K562 (cell line): ENCODE data around the gene MINDY4. TPM values are rescaled to one million over a fixed set of nuclear protein-coding genes. Genes with fewer than 3 reads are reported as not detected.

Source experiments
- ATAC-seq: fragments of 200-7000 bp; cut with Tn5 transposase; 3 replicates; pipeline ENCODE4 v1.9.1; 2020; ENCODE audit warnings: moderate library complexity
- BruUV-seq: library from RNA; stranded (reverse); fragments of 400-500 nt; replicated peaks from 2 replicates; lab custom pipeline; 2021; lab: Mats Ljungman, UMichigan
- CTCF ChIA-PET: fragments of 300-600 bp; formaldehyde crosslinking; extraction: SDS; loops from one replicate; lab custom pipeline; 2021; ENCODE audit warnings: low intra/inter-chr PET ratio; lab: Yijun Ruan, JAX
- POLR2A ChIA-PET: fragments of 300-600, 350-650 bp; sonication (Branson Sonifier 250); formaldehyde crosslinking; extraction: SDS; loops from one replicate; lab custom pipeline; 2021; ENCODE audit warnings: antibody characterized with exemption, inconsistent platforms; lab: Yijun Ruan, JAX
- DNase-seq, 4 experiments: peaks; one replicate each; pipeline versions ENCODE4 v3.0.0 to v3.0.0-alpha.2; 2011 to 2018; ENCODE audit warnings: low spot score in 3 of 4, mixed read lengths in 3 of 4; ENCODE audit errors: extremely low read depth in 1 of 4
- FAIRE-seq: peaks from 2 replicates; lab custom pipeline; 2011; peaks lifted over from hg19 to GRCh38; lab: Jason Lieb, UNC
- H2AFZ ChIP-seq: 2 replicates; pipeline ENCODE4 v1.6.0; 2011; ENCODE audit warnings: low read depth, low read length, control low read depth, inconsistent platforms
- H3K27ac ChIP-seq: fragments of 200-600 bp; 3 replicates; pipeline ENCODE4 v1.8.0; 2011; ENCODE audit warnings: low read depth, mild to moderate bottlenecking, control low read depth, inconsistent platforms, low read length, moderate library complexity, mixed read lengths; ENCODE audit errors: extremely low read depth
- H3K27me3 ChIP-seq, 2 experiments: fragments of 300-600 bp in 1 of 2; 2 replicates in 1 of 2; 3 replicates in 1 of 2; pipeline versions ENCODE4 v1.6.0 to v1.8.0; 2011; ENCODE audit warnings: inconsistent platforms in 2 of 2, low read length in 2 of 2, mild to moderate bottlenecking in 1 of 2, mixed read lengths in 1 of 2, moderate library complexity in 1 of 2; ENCODE audit not compliant: control insufficient read depth in 2 of 2, insufficient read depth in 2 of 2
- H3K36me3 ChIP-seq: fragments of 300-600 bp; 3 replicates; pipeline ENCODE4 v1.8.0; 2011; ENCODE audit warnings: mild to moderate bottlenecking, low read length, inconsistent platforms; ENCODE audit not compliant: control insufficient read depth, insufficient read depth
- H3K4me1 ChIP-seq, 2 experiments: fragments of 200-600 bp in 1 of 2; replicated peaks in 1 of 2; 2 replicates in 1 of 2; 3 replicates in 1 of 2; pipeline versions ENCODE4 v1.5.1 to v1.8.0; 2011; ENCODE audit warnings: inconsistent platforms in 2 of 2, low read length in 2 of 2, mild to moderate bottlenecking in 1 of 2, mixed read lengths in 1 of 2, moderate library complexity in 1 of 2; ENCODE audit not compliant: control insufficient read depth in 2 of 2, insufficient read depth in 2 of 2
- H3K4me2 ChIP-seq: 2 replicates; pipeline ENCODE4 v1.6.1; 2011; ENCODE audit warnings: low read length, control low read depth, inconsistent platforms, mixed read lengths; ENCODE audit not compliant: insufficient read depth
- H3K4me3 ChIP-seq: fragments of 200-600 bp; sonication (generic), shearing (Covaris generic); 2 replicates; pipeline ENCODE4 v1.5.1; 2016; ENCODE audit warnings: control low read depth, inconsistent platforms
- H3K79me2 ChIP-seq: fragments of 200-600 bp; 3 replicates; pipeline ENCODE4 v1.8.0; 2011; ENCODE audit warnings: low read length, inconsistent platforms; ENCODE audit not compliant: control insufficient read depth, insufficient read depth
- H3K9ac ChIP-seq, 2 experiments: 2 replicates each; pipeline versions ENCODE4 v1.6.0 to v1.6.1; 2011; ENCODE audit warnings: low read depth in 2 of 2, low read length in 2 of 2, control low read depth in 1 of 2, inconsistent platforms in 1 of 2, mild to moderate bottlenecking in 1 of 2, mixed read lengths in 1 of 2; ENCODE audit not compliant: insufficient read depth in 1 of 2
- H3K9me1 ChIP-seq: one replicate; pipeline ENCODE4 v1.6.0; 2011; ENCODE audit warnings: inconsistent platforms, mild to moderate bottlenecking, low read length, moderate library complexity; ENCODE audit not compliant: control insufficient read depth, insufficient read depth
- H3K9me3 ChIP-seq: replicated peaks from 2 replicates; pipeline ENCODE4 v1.5.1; 2011; ENCODE audit warnings: low read depth, low read length, inconsistent platforms; ENCODE audit not compliant: control insufficient read depth, insufficient read depth
- H4K20me1 ChIP-seq: replicated peaks from 2 replicates; pipeline ENCODE4 v1.6.1; 2011; ENCODE audit warnings: low read length, inconsistent platforms, mixed read lengths; ENCODE audit not compliant: control insufficient read depth, insufficient read depth
- BCL6 ChIP-seq: fragments of 250-450 bp; sonication (Bioruptor Pico); IDR thresholded peaks from 2 replicates; pipeline ENCODE4 v1.4.0; 2020
- CHD2 ChIP-seq: IDR thresholded peaks from 2 replicates; pipeline ENCODE4 v1.6.1; 2011; ENCODE audit warnings: low read depth, low read length
- CREM ChIP-seq: IDR thresholded peaks from 2 replicates; pipeline ENCODE4 v1.6.1; 2014; ENCODE audit warnings: antibody characterized with exemption, low read depth
- MED1 ChIP-seq: sonication (generic); formaldehyde crosslinking; IDR thresholded peaks from 2 replicates; pipeline ENCODE4 v1.8.1; 2023; ENCODE audit warnings: missing genetic modification reagents, borderline replicate concordance
- MTF1 ChIP-seq: fragments of 250-450 bp; sonication (Bioruptor Pico); IDR thresholded peaks from 2 replicates; pipeline ENCODE4 v1.9.0; 2021; ENCODE audit warnings: moderate library complexity, mild to moderate bottlenecking, inconsistent platforms, borderline replicate concordance
- NR2C1 ChIP-seq, 2 experiments: fragments of 450-650 bp; IDR thresholded peaks; 2 replicates each; pipeline ENCODE4 v1.6.1; 2017; ENCODE audit warnings: mild to moderate bottlenecking in 2 of 2, antibody characterized with exemption in 1 of 2, inconsistent platforms in 1 of 2, missing compliant biosample characterization in 1 of 2, missing genetic modification characterization in 1 of 2
- PTBP1 ChIP-seq: fragments of 200-400 bp; formaldehyde crosslinking; IDR thresholded peaks from 2 replicates; pipeline ENCODE4 v1.6.1; 2017; ENCODE audit warnings: low read depth, low read length
- SRSF9 ChIP-seq: fragments of 200-400 bp; formaldehyde crosslinking; IDR thresholded peaks from 2 replicates; pipeline ENCODE4 v1.6.1; 2017; ENCODE audit warnings: low read depth, low read length, borderline replicate concordance
- ZBTB7A ChIP-seq: IDR thresholded peaks from 2 replicates; pipeline ENCODE4 v1.6.1; 2011; ENCODE audit warnings: low read depth, mild to moderate bottlenecking, low read length, moderate library complexity, borderline replicate concordance; ENCODE audit not compliant: control insufficient read depth
- ZNF174 ChIP-seq: fragments of 250-450 bp; sonication (Bioruptor Pico); IDR thresholded peaks from 2 replicates; pipeline ENCODE4 v1.4.0; 2020; ENCODE audit warnings: mild to moderate bottlenecking
- ZNF324 ChIP-seq: fragments of 250-450 bp; sonication (Bioruptor Pico); IDR thresholded peaks from 2 replicates; pipeline ENCODE4 v1.4.0; 2020; ENCODE audit warnings: mild to moderate bottlenecking
- WGBS: fragments of 100-300 bp; shearing (Covaris generic); methylation state at CpG from one replicate; pipeline ENCODE4 v1.1.6; 2016; ENCODE audit warnings: low coverage, mixed read lengths; ENCODE audit not compliant: insufficient coverage; ENCODE audit errors: missing lambda C conversion rate; 5-methylcytosine and 5-hydroxymethylcytosine counted together
- in situ Hi-C: fragments of 300-500 bp; cut with MboI; formaldehyde crosslinking; loops from 4 replicates; pipeline ENCODE4 v1.15.0; 2018; ENCODE audit warnings: inconsistent platforms, mixed read lengths
- intact Hi-C: fragments of 100-400 bp; cut with micrococcal nuclease; formaldehyde crosslinking; loops from 2 replicates; pipeline ENCODE4 v1.14.2; 2022
- polyA plus RNA-seq, 8 experiments: library from polyadenylated mRNA; depleted of rRNA in 4 of 8; stranded (reverse) in 5 of 8; unstranded in 3 of 8; fragments of >200 nt; fragmentation: Nextera tagmentation in 2 of 8; fragmentation: Illumina TruSeq in 1 of 8; extraction: Ambion mirVana in 2 of 8; extraction: Trizol in 1 of 8; gene quantifications; 2 replicates each; pipeline versions ENCODE4 v1.2.1 to v1.2.3, GENCODE V29; 2011 to 2014; ENCODE audit warnings: inconsistent platforms in 1 of 8, missing spikeins in 1 of 8
- total RNA-seq, 7 experiments: library from RNA; depleted of rRNA in 6 of 7; stranded (reverse); fragments of >200 nt in 6 of 7; fragmentation: Illumina TruSeq in 2 of 7; extraction: Trizol in 2 of 7; gene quantifications; 2 replicates each; pipeline versions ENCODE4 v1.2.1 to v1.2.3, GENCODE V29; 2011 to 2021; ENCODE audit warnings: low replicate concordance in 1 of 7
- TF ChIP-seq, protein P1 (sequence below), 2 experiments: fragments of 450-650 bp in 1 of 2; sonication (generic) in 1 of 2; formaldehyde crosslinking in 1 of 2; IDR thresholded peaks in 1 of 2; conservative IDR thresholded peaks in 1 of 2; 2 replicates each; pipeline versions ENCODE4 v1.6.1 to v1.8.1; 2016 to 2023; ENCODE audit warnings: mild to moderate bottlenecking in 2 of 2, moderate library complexity in 2 of 2, inconsistent platforms in 1 of 2, missing genetic modification reagents in 1 of 2
- TF ChIP-seq, protein P2 (sequence below): fragments of 250-450 bp; sonication (Bioruptor Pico); IDR thresholded peaks from 2 replicates; pipeline ENCODE4 v1.6.1; 2021; ENCODE audit warnings: mild to moderate bottlenecking
- TF ChIP-seq, protein P3 (sequence below): fragments of 450-650 bp; formaldehyde crosslinking; IDR thresholded peaks from 2 replicates; pipeline ENCODE4 v1.4.0; 2020; ENCODE audit warnings: mild to moderate bottlenecking, moderate library complexity

MINDY4 gene
- total and polyA plus RNA-seq, 9 of the 15 experiments (the other 6 are each of a cell fraction or from before 2014, with no cell fraction given) = 2.1 to 16.7 (median 11.0) TPM

DNA sequence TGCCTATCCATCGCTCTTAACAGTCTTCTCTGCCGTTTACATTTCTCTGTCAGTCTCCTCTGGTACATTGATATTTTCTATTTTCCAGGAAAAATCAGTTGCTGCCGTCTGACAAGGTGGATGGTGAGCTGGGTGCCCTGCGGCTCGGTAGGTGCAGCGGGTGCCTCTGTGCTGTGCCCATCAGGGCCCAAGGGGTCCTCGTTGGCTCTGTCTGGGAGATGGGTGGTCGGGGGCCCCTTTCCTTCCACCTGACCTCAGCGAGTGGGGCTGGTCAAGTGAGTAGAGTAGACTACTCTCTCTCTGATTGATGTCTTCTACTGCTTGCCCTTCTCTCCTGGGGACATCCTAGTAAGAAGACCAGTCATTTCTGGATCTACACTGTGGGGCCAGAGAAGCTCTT is 57.4 kb downstream of the MINDY4 start:
- Histone ChIP-seq H3K9me1 (no peaks in the 10 kb centered on the region), H3K9ac (no peak overlapping the region), H3K79me2 (no peaks in the 10 kb centered on the region), H3K27ac (no peak overlapping the region), H3K4me1 (no peaks in the 10 kb centered on the region), H3K4me2 (no peak overlapping the region), H2AFZ (no peak overlapping the region), H3K4me3 (no peak overlapping the region), H3K36me3 (peaks cover 8% of the 10 kb centered on the region; the same call in 2 of the 3 replicates)
- CTCF ChIA-PET = no interaction called here
- DNase-seq = no peak
- in situ Hi-C loops (no loop called here), intact Hi-C loops (no loop called here)
- WGBS = 77% methylated on average over 9 of the region's 9 CpGs
- TF ChIP-seq CREM = no peak
- no peak for TF ChIP-seq ZNF324
- no peak for TF ChIP-seq MED1 (CRISPR knock-in tag)
- TF ChIP-seq, all 486 proteins: peak for 0
- FAIRE-seq (no peak), ATAC-seq (no peak)
- POLR2A ChIA-PET = no interaction called here
- H4K20me1 ChIP-seq = no peaks in the 10 kb centered on the region
- no TSS peak for BruUV-seq
- H3K9me3 ChIP-seq = peaks cover 6% of the 10 kb centered on the region; the same call in 1 of the 2 replicates
- no peaks in the 10 kb centered on the region for H3K27me3 ChIP-seq

DNA sequence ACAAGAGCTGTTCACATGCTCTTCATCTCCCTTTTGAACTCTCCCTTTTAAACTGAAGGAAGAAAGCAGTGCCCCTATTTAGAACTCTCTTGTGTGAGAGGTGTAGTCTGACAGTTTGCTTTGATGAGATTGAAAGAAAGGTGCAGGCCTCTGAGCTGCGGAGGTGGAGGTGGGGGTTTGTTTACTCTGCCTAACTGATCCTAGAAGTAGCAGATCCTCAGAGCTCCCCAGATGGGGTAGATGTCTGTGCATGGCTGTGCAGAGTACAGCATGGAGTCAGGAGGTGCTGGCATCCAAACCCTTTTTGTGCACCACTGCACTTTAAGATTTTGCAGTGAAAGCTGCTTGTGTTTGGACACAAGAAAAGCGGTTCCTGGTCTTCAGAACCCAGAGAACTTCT is 58.3 kb downstream of the MINDY4 start:
- no peak for ATAC-seq
- no peak overlapping the region for H3K4me3 ChIP-seq
- no peak overlapping the region for H3K9ac ChIP-seq
- peaks cover 8% of the 10 kb centered on the region; the same call in 1 of the 2 replicates for H3K9me3 ChIP-seq
- H3K9me1 ChIP-seq = no peaks in the 10 kb centered on the region
- H3K27me3 ChIP-seq = no peaks in the 10 kb centered on the region
- CTCF ChIA-PET = no interaction called here
- no peaks in the 10 kb centered on the region for H4K20me1 ChIP-seq
- H3K27ac ChIP-seq = no peak overlapping the region
- FAIRE-seq = no peak
- WGBS = 42% methylated on average over 2 of the region's 2 CpGs
- H3K4me2 ChIP-seq = no peak overlapping the region
- in situ Hi-C loops = no loop called here
- no peaks in the 10 kb centered on the region for H3K79me2 ChIP-seq
- no peaks in the 10 kb centered on the region for H3K4me1 ChIP-seq
- no peak for DNase-seq
- BruUV-seq = no TSS peak
- intact Hi-C loops = no loop called here
- POLR2A ChIA-PET = no interaction called here
- H2AFZ ChIP-seq = no peak overlapping the region
- peaks cover 8% of the 10 kb centered on the region; the same call in 2 of the 3 replicates for H3K36me3 ChIP-seq
- TF ChIP-seq CHD2 = no peak
- TF ChIP-seq, protein P1, sequence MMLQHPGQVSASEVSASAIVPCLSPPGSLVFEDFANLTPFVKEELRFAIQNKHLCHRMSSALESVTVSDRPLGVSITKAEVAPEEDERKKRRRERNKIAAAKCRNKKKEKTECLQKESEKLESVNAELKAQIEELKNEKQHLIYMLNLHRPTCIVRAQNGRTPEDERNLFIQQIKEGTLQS (IDR thresholded peaks at IDR 0.05) = no peak
- TF ChIP-seq, protein P1 (CRISPR knock-in tag; conservative IDR thresholded peaks at IDR 0.05) = no peak
- TF ChIP-seq, protein P2, sequence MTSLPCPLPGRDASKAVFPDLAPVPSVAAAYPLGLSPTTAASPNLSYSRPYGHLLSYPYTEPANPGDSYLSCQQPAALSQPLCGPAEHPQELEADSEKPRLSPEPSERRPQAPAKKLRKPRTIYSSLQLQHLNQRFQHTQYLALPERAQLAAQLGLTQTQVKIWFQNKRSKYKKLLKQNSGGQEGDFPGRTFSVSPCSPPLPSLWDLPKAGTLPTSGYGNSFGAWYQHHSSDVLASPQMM (CRISPR knock-in tag) = no peak
- no peak for TF ChIP-seq PTBP1
- TF ChIP-seq ZNF174 (CRISPR knock-in tag) = no peak
- TF ChIP-seq MTF1 (CRISPR knock-in tag) = no peak
- TF ChIP-seq BCL6 (CRISPR knock-in tag) = no peak
- TF ChIP-seq, protein P3, sequence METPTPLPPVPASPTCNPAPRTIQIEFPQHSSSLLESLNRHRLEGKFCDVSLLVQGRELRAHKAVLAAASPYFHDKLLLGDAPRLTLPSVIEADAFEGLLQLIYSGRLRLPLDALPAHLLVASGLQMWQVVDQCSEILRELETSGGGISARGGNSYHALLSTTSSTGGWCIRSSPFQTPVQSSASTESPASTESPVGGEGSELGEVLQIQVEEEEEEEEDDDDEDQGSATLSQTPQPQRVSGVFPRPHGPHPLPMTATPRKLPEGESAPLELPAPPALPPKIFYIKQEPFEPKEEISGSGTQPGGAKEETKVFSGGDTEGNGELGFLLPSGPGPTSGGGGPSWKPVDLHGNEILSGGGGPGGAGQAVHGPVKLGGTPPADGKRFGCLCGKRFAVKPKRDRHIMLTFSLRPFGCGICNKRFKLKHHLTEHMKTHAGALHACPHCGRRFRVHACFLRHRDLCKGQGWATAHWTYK = no peak
- TF ChIP-seq NR2C1 (IDR thresholded peaks at IDR 0.05) = no peak
- no peak for TF ChIP-seq NR2C1 (tag; IDR thresholded peaks at IDR 0.05)
- TF ChIP-seq SRSF9 = no peak
- TF ChIP-seq ZBTB7A = no peak
